GM23338 (cell line): ENCODE measurements around the gene KDM4B. TPM values are rescaled to one million over a fixed set of nuclear protein-coding genes. Genes with fewer than 3 reads are reported as not detected.

ENCODE experiments used
- ATAC-seq: fragments of 200-7000 bp; cut with Tn5 transposase; 3 replicates; pipeline ENCODE4 v1.9.1; 2020
- DNase-seq: peaks from one replicate; pipeline ENCODE4 v3.0.0-alpha.2; 2015; ENCODE audit warnings: low spot score
- H2AFZ ChIP-seq: fragments of 200-600 bp; sonication (generic); 2 replicates; pipeline ENCODE4 v1.8.0; 2016; ENCODE audit warnings: antibody characterized with exemption, mild to moderate bottlenecking, moderate library complexity
- H3F3A ChIP-seq: fragments of 200-600 bp; sonication (generic); replicated peaks from 2 replicates; pipeline ENCODE4 v1.8.0; 2017; ENCODE audit warnings: antibody characterized with exemption, mixed run types, low read depth
- H3K27ac ChIP-seq: fragments of 200-600 bp; sonication (generic); 2 replicates; pipeline ENCODE4 v1.6.1; 2016; ENCODE audit warnings: low read depth
- H3K27me3 ChIP-seq: fragments of 200-600 bp; sonication (generic); 2 replicates; pipeline ENCODE4 v1.8.0; 2016; ENCODE audit warnings: mild to moderate bottlenecking, mixed run types, moderate library complexity; ENCODE audit not compliant: insufficient read depth
- H3K36me3 ChIP-seq: fragments of 200-600 bp; sonication (generic); 2 replicates; pipeline ENCODE4 v1.8.0; 2016; ENCODE audit warnings: mild to moderate bottlenecking; ENCODE audit not compliant: insufficient read depth
- H3K4me1 ChIP-seq: fragments of 200-600 bp; sonication (generic); 2 replicates; pipeline ENCODE4 v1.8.0; 2016; ENCODE audit warnings: mild to moderate bottlenecking, moderate library complexity; ENCODE audit not compliant: insufficient read depth
- H3K4me2 ChIP-seq: fragments of 200-600 bp; sonication (generic); 2 replicates; pipeline ENCODE4 v1.7.1; 2017; ENCODE audit warnings: mixed run types
- H3K4me3 ChIP-seq: fragments of 200-600 bp; sonication (generic); 2 replicates; pipeline ENCODE4 v1.6.1; 2016; ENCODE audit warnings: mixed run types
- H3K79me2 ChIP-seq: fragments of 200-600 bp; sonication (generic); replicated peaks from 2 replicates; pipeline ENCODE4 v1.8.0; 2017; ENCODE audit warnings: mild to moderate bottlenecking; ENCODE audit not compliant: insufficient read depth
- H3K9me2 ChIP-seq: fragments of 200-600 bp; sonication (generic); 2 replicates; pipeline ENCODE4 v1.8.0; 2017; ENCODE audit not compliant: insufficient read depth
- H4K20me1 ChIP-seq: fragments of 200-600 bp; sonication (generic); replicated peaks from 2 replicates; pipeline ENCODE4 v1.8.0; 2017; ENCODE audit warnings: mild to moderate bottlenecking; ENCODE audit not compliant: insufficient read depth
- H3K27ac Mint-ChIP-seq: 2 replicates; pipeline ENCODE4 v1.8.0; 2020; ENCODE audit warnings: inconsistent platforms, mild to moderate bottlenecking, moderate library complexity, mixed read lengths
- H3K27me3 Mint-ChIP-seq: 3 replicates; pipeline ENCODE4 v1.8.0; 2022; ENCODE audit warnings: low read depth, mild to moderate bottlenecking, moderate library complexity, mixed read lengths, inconsistent platforms; ENCODE audit not compliant: insufficient read depth, poor library complexity
- H3K36me3 Mint-ChIP-seq: 3 replicates; pipeline ENCODE4 v1.8.0; 2021; ENCODE audit warnings: low read depth, mild to moderate bottlenecking, inconsistent platforms, moderate library complexity, mixed read lengths
- H3K4me1 Mint-ChIP-seq: 3 replicates; pipeline ENCODE4 v1.8.0; 2020; ENCODE audit warnings: mild to moderate bottlenecking, inconsistent platforms, mixed read lengths
- H3K4me3 Mint-ChIP-seq: 3 replicates; pipeline ENCODE4 v1.8.0; 2021; ENCODE audit warnings: moderate library complexity, mild to moderate bottlenecking, inconsistent platforms, mixed read lengths
- H3K9me3 Mint-ChIP-seq: 3 replicates; pipeline ENCODE4 v1.8.0; 2020; ENCODE audit warnings: moderate library complexity, mild to moderate bottlenecking, inconsistent platforms, mixed read lengths
- CREB1 ChIP-seq: fragments of 250-450 bp; sonication (Bioruptor Pico); IDR thresholded peaks from 2 replicates; pipeline ENCODE4 v1.5.0; 2020; ENCODE audit warnings: low read depth, mild to moderate bottlenecking, moderate library complexity
- CTCF ChIP-seq, 2 experiments: fragments of 200-600 bp in 1 of 2; sonication (generic) in 1 of 2; conservative IDR thresholded peaks; 2 replicates each; pipeline versions ENCODE4 v1.5.1 to v1.6.1; 2016 to 2017; ENCODE audit warnings: antibody characterized with exemption in 2 of 2, low read depth in 2 of 2, mild to moderate bottlenecking in 2 of 2, moderate library complexity in 1 of 2
- EZH2 ChIP-seq: fragments of 200-600 bp; sonication (generic); IDR thresholded peaks from one replicate; pipeline ENCODE4 v1.8.0; 2017; ENCODE audit warnings: antibody characterized with exemption, mild to moderate bottlenecking, low read depth; ENCODE audit not compliant: unreplicated experiment
- EZH2phosphoT487 ChIP-seq: fragments of 200-600 bp; sonication (generic); IDR thresholded peaks from one replicate; pipeline ENCODE4 v1.8.1; 2018; ENCODE audit warnings: antibody characterized with exemption; ENCODE audit not compliant: unreplicated experiment
- JUNB ChIP-seq: IDR thresholded peaks from one replicate; pipeline ENCODE4 v1.6.1; 2016; ENCODE audit warnings: antibody characterized with exemption; ENCODE audit not compliant: unreplicated experiment
- NANOG ChIP-seq: IDR thresholded peaks from 2 replicates; pipeline ENCODE4 v1.6.1; 2016; ENCODE audit warnings: antibody characterized with exemption, borderline replicate concordance
- POLR2AphosphoS5 ChIP-seq: IDR thresholded peaks from 2 replicates; pipeline ENCODE4 v1.6.1; 2016; ENCODE audit warnings: antibody characterized with exemption, low read depth
- STAT1 ChIP-seq: IDR thresholded peaks from one replicate; pipeline ENCODE4 v1.6.1; 2016; ENCODE audit warnings: antibody characterized with exemption; ENCODE audit not compliant: unreplicated experiment
- ZNF114 ChIP-seq: fragments of 250-450 bp; sonication (Bioruptor Pico); IDR thresholded peaks from 2 replicates; pipeline ENCODE4 v1.5.0; 2020; ENCODE audit warnings: mild to moderate bottlenecking, moderate library complexity
- ZNF331 ChIP-seq: fragments of 250-450 bp; sonication (Bioruptor Pico); IDR thresholded peaks from 2 replicates; pipeline ENCODE4 v1.5.0; 2020; ENCODE audit warnings: low read depth, mild to moderate bottlenecking, moderate library complexity
- polyA plus RNA-seq: library from polyadenylated mRNA; unstranded; fragments of >200 nt; fragmentation: Nextera tagmentation; extraction: Ambion mirVana; gene quantifications from 2 replicates; pipeline ENCODE4 v1.2.1, GENCODE V29; 2016
- total RNA-seq: library from RNA; depleted of rRNA; stranded (reverse); fragments of >200 nt; shearing (Covaris generic); gene quantifications from 2 replicates; pipeline ENCODE4 v1.2.3, GENCODE V29; 2014
- TF ChIP-seq, protein P1 (sequence below): fragments of 250-450 bp; sonication (Bioruptor Pico); IDR thresholded peaks from 2 replicates; pipeline ENCODE4 v1.5.0; 2020; ENCODE audit warnings: mild to moderate bottlenecking, moderate library complexity
- TF ChIP-seq, protein P2 (sequence below): IDR thresholded peaks from 2 replicates; pipeline ENCODE4 v1.6.1; 2016; ENCODE audit warnings: antibody characterized with exemption
- TF ChIP-seq, protein P3 (sequence below): IDR thresholded peaks from one replicate; pipeline ENCODE4 v1.6.1; 2018; ENCODE audit warnings: antibody characterized with exemption; ENCODE audit not compliant: unreplicated experiment

Gene KDM4B
- total and polyA plus RNA-seq, 2 experiments from 2014 or later = 9.1 to 27.6 TPM

- Mint-ChIP-seq H3K9me3 (no peaks in the 10 kb centered on the region), H3K36me3 (peaks cover 6% of the 10 kb centered on the region), H3K4me3 (no peak overlapping the region), H3K4me1 (peaks cover 22% of the 10 kb centered on the region), H3K27ac (no peak overlapping the region), H3K27me3 (peaks cover 15% of the 10 kb centered on the region)
- Histone ChIP-seq H3K27me3 (no peaks in the 10 kb centered on the region), H3K9me2 (no peaks in the 10 kb centered on the region), H3K79me2 (no peaks in the 10 kb centered on the region), H3K4me1 (no peaks in the 10 kb centered on the region), H3K27ac (0 out of 2 replicates have a peak overlapping the region, but pooled peaks have one; percentile 50), H3K4me2 (no peak overlapping the region), H2AFZ (no peak overlapping the region), H3F3A (0 out of 2 replicates have a peak, but pooled peaks cover 4% of the 10 kb centered on the region), H4K20me1 (no peaks in the 10 kb centered on the region), H3K4me3 (no peak overlapping the region), H3K36me3 (no peaks in the 10 kb centered on the region)
- TF ChIP-seq, protein P1, sequence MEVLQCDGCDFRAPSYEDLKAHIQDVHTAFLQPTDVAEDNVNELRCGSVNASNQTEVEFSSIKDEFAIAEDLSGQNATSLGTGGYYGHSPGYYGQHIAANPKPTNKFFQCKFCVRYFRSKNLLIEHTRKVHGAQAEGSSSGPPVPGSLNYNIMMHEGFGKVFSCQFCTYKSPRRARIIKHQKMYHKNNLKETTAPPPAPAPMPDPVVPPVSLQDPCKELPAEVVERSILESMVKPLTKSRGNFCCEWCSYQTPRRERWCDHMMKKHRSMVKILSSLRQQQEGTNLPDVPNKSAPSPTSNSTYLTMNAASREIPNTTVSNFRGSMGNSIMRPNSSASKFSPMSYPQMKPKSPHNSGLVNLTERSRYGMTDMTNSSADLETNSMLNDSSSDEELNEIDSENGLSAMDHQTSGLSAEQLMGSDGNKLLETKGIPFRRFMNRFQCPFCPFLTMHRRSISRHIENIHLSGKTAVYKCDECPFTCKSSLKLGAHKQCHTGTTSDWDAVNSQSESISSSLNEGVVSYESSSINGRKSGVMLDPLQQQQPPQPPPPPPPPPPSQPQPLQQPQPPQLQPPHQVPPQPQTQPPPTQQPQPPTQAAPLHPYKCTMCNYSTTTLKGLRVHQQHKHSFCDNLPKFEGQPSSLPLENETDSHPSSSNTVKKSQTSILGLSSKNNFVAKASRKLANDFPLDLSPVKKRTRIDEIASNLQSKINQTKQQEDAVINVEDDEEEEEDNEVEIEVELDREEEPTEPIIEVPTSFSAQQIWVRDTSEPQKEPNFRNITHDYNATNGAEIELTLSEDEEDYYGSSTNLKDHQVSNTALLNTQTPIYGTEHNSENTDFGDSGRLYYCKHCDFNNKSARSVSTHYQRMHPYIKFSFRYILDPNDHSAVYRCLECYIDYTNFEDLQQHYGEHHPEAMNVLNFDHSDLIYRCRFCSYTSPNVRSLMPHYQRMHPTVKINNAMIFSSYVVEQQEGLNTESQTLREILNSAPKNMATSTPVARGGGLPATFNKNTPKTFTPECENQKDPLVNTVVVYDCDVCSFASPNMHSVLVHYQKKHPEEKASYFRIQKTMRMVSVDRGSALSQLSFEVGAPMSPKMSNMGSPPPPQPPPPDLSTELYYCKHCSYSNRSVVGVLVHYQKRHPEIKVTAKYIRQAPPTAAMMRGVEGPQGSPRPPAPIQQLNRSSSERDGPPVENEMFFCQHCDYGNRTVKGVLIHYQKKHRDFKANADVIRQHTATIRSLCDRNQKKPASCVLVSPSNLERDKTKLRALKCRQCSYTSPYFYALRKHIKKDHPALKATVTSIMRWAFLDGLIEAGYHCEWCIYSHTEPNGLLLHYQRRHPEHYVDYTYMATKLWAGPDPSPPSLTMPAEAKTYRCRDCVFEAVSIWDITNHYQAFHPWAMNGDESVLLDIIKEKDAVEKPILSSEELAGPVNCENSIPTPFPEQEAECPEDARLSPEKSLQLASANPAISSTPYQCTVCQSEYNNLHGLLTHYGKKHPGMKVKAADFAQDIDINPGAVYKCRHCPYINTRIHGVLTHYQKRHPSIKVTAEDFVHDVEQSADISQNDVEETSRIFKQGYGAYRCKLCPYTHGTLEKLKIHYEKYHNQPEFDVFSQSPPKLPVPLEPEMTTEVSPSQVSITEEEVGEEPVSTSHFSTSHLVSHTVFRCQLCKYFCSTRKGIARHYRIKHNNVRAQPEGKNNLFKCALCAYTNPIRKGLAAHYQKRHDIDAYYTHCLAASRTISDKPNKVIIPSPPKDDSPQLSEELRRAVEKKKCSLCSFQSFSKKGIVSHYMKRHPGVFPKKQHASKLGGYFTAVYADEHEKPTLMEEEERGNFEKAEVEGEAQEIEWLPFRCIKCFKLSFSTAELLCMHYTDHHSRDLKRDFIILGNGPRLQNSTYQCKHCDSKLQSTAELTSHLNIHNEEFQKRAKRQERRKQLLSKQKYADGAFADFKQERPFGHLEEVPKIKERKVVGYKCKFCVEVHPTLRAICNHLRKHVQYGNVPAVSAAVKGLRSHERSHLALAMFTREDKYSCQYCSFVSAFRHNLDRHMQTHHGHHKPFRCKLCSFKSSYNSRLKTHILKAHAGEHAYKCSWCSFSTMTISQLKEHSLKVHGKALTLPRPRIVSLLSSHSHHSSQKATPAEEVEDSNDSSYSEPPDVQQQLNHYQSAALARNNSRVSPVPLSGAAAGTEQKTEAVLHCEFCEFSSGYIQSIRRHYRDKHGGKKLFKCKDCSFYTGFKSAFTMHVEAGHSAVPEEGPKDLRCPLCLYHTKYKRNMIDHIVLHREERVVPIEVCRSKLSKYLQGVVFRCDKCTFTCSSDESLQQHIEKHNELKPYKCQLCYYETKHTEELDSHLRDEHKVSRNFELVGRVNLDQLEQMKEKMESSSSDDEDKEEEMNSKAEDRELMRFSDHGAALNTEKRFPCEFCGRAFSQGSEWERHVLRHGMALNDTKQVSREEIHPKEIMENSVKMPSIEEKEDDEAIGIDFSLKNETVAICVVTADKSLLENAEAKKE = no peak
- TF ChIP-seq NANOG (no peak), EZH2phosphoT487 (no peak), EZH2 (no peak), POLR2AphosphoS5 (no peak), CTCF (conservative IDR thresholded peaks at IDR 0.05; ENCODE audit: low read depth in 2 of 2) (no peak), ZNF331 (CRISPR knock-in tag) (no peak), STAT1 (no peak), JUNB (no peak), CREB1 (CRISPR knock-in tag) (no peak), ZNF114 (CRISPR knock-in tag) (no peak)
- TF ChIP-seq, protein P2, sequence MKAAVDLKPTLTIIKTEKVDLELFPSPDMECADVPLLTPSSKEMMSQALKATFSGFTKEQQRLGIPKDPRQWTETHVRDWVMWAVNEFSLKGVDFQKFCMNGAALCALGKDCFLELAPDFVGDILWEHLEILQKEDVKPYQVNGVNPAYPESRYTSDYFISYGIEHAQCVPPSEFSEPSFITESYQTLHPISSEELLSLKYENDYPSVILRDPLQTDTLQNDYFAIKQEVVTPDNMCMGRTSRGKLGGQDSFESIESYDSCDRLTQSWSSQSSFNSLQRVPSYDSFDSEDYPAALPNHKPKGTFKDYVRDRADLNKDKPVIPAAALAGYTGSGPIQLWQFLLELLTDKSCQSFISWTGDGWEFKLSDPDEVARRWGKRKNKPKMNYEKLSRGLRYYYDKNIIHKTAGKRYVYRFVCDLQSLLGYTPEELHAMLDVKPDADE = no peak
- TF ChIP-seq, protein P3, sequence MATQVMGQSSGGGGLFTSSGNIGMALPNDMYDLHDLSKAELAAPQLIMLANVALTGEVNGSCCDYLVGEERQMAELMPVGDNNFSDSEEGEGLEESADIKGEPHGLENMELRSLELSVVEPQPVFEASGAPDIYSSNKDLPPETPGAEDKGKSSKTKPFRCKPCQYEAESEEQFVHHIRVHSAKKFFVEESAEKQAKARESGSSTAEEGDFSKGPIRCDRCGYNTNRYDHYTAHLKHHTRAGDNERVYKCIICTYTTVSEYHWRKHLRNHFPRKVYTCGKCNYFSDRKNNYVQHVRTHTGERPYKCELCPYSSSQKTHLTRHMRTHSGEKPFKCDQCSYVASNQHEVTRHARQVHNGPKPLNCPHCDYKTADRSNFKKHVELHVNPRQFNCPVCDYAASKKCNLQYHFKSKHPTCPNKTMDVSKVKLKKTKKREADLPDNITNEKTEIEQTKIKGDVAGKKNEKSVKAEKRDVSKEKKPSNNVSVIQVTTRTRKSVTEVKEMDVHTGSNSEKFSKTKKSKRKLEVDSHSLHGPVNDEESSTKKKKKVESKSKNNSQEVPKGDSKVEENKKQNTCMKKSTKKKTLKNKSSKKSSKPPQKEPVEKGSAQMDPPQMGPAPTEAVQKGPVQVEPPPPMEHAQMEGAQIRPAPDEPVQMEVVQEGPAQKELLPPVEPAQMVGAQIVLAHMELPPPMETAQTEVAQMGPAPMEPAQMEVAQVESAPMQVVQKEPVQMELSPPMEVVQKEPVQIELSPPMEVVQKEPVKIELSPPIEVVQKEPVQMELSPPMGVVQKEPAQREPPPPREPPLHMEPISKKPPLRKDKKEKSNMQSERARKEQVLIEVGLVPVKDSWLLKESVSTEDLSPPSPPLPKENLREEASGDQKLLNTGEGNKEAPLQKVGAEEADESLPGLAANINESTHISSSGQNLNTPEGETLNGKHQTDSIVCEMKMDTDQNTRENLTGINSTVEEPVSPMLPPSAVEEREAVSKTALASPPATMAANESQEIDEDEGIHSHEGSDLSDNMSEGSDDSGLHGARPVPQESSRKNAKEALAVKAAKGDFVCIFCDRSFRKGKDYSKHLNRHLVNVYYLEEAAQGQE = no peak
- no peak for ATAC-seq
- DNase-seq = no peak
Measured at GRCh38 chr19:5107432-5108122, 138.7 kb downstream of the KDM4B start.
